ENCODE measurements around the gene SYPL2. TPM values are rescaled to one million over a fixed set of nuclear protein-coding genes. Genes with fewer than 3 reads are reported as not detected.

The SYPL2 gene
- total RNA-seq, 1 experiment from 2014 or later = 0.65 TPM

- H3K4me1 ChIP-seq = peaks cover 62% of the 10 kb centered on the region
- H3K27ac ChIP-seq = peak overlapping the region; percentile 100
Measured at GRCh38 chr1:109527846-109528695, 61.7 kb downstream of the SYPL2 start.

GRCh38 chr1:109528712-109529111, 62.4 kb downstream of the SYPL2 start:
- peak overlapping the region; percentile 100 for H3K27ac ChIP-seq
- DNase-seq = no peak
- peaks cover 56% of the 10 kb centered on the region for H3K4me1 ChIP-seq
- no peaks in the 10 kb centered on the region for H3K9me3 ChIP-seq (replicated peaks)
- no peaks in the 10 kb centered on the region for H3K36me3 ChIP-seq
- H3K4me3 ChIP-seq = no peak overlapping the region
- H3K27me3 ChIP-seq = no peaks in the 10 kb centered on the region

More at GRCh38 chr1:109527846-109528695, 61.7 kb downstream of the SYPL2 start:
- peak in 1 of 2 experiments; percentile 50 for DNase-seq
- no peaks in the 10 kb centered on the region for H3K36me3 ChIP-seq
- no peak overlapping the region for H3K4me3 ChIP-seq
- no peaks in the 10 kb centered on the region for H3K27me3 ChIP-seq
- no peaks in the 10 kb centered on the region for H3K9me3 ChIP-seq (replicated peaks)

- Histone ChIP-seq H3K9me3 (replicated peaks) (no peaks in the 10 kb centered on the region), H3K4me1 (peaks cover 47% of the 10 kb centered on the region), H3K4me3 (peak overlapping the region; percentile 28), H3K36me3 (no peaks in the 10 kb centered on the region), H3K27ac (peak overlapping the region; percentile 100), H3K27me3 (no peaks in the 10 kb centered on the region)
- DNase-seq = peak; percentile 98 to 99
Measured at GRCh38 chr1:109529881-109530456, 63.6 kb downstream of the SYPL2 start.

- Histone ChIP-seq H3K9me3 (replicated peaks) (no peaks in the 10 kb centered on the region), H3K27me3 (no peaks in the 10 kb centered on the region), H3K27ac (peak overlapping the region; percentile 100), H3K4me1 (peaks cover 49% of the 10 kb centered on the region), H3K36me3 (no peaks in the 10 kb centered on the region), H3K4me3 (peak overlapping the region; percentile 34)
- DNase-seq = peak; percentile 98 to 99
Measured at GRCh38 chr1:109530457-109531087, 64.2 kb downstream of the SYPL2 start.

GRCh38 chr1:109531380-109531779, 65.0 kb downstream of the SYPL2 start:
- H3K4me1 ChIP-seq = peaks cover 57% of the 10 kb centered on the region
- peak overlapping the region; percentile 100 for H3K27ac ChIP-seq
- H3K27me3 ChIP-seq = no peaks in the 10 kb centered on the region
- no peaks in the 10 kb centered on the region for H3K9me3 ChIP-seq (replicated peaks)
- peak overlapping the region; percentile 34 for H3K4me3 ChIP-seq
- DNase-seq = peak; percentile 64 to 78
- H3K36me3 ChIP-seq = no peaks in the 10 kb centered on the region

Other genes starting within 250 kb of the SYPL2 start
- 2.6 and 4.0 TPM in 2 replicates for gene CELSR2, start 217.0 kb upstream of the SYPL2 start, total RNA-seq (2014; rRNA removed; shearing (Covaris generic))
- 67.5 and 73.2 TPM in 2 replicates for gene PSRC1, start 183.4 kb upstream of the SYPL2 start, total RNA-seq (2014; rRNA removed; shearing (Covaris generic))
- 5.8 and 5.9 TPM in 2 replicates for gene MYBPHL, start 159.5 kb upstream of the SYPL2 start, total RNA-seq (2014; rRNA removed; shearing (Covaris generic))
- 36.9 and 41.1 TPM in 2 replicates for gene SORT1, start 68.6 kb upstream of the SYPL2 start, total RNA-seq (2014; rRNA removed; shearing (Covaris generic))
- gene PSMA5, start 40.1 kb upstream of the SYPL2 start, total RNA-seq (2014; rRNA removed; shearing (Covaris generic)) = 81.9 and 82.3 TPM in 2 replicates
- gene ATXN7L2, start 17.4 kb downstream of the SYPL2 start, total RNA-seq (2014; rRNA removed; shearing (Covaris generic)) = 7.0 and 9.1 TPM in 2 replicates
- gene CYB561D1, start 27.5 kb downstream of the SYPL2 start, total RNA-seq (2014; rRNA removed; shearing (Covaris generic)) = 8.4 and 9.7 TPM in 2 replicates
- 0.58 and 0.59 TPM in 2 replicates for gene AMIGO1, start 43.2 kb downstream of the SYPL2 start, total RNA-seq (2014; rRNA removed; shearing (Covaris generic))
- 0.20 and 0.57 TPM in 2 replicates for gene GPR61, start 73.3 kb downstream of the SYPL2 start, total RNA-seq (2014; rRNA removed; shearing (Covaris generic))
- gene GNAI3, start 82.1 kb downstream of the SYPL2 start, total RNA-seq (2014; rRNA removed; shearing (Covaris generic)) = 12.2 and 13.4 TPM in 2 replicates
- 0.08 and 0.24 TPM in 2 replicates for gene GNAT2, start 153.1 kb downstream of the SYPL2 start, total RNA-seq (2014; rRNA removed; shearing (Covaris generic))
- 37.0 and 42.6 TPM in 2 replicates for gene AMPD2, start 153.3 kb downstream of the SYPL2 start, total RNA-seq (2014; rRNA removed; shearing (Covaris generic))
- 2.5 and 3.0 TPM in 2 replicates for gene GSTM4, start 189.6 kb downstream of the SYPL2 start, total RNA-seq (2014; rRNA removed; shearing (Covaris generic))
- gene GSTM2, start 201.5 kb downstream of the SYPL2 start, total RNA-seq (2014; rRNA removed; shearing (Covaris generic)) = 3.4 and 5.9 TPM in 2 replicates
- gene GSTM1, start 221.3 kb downstream of the SYPL2 start, total RNA-seq (2014; rRNA removed; shearing (Covaris generic)) = not detected in 2 replicates
- 0.02 TPM in 1 of 2 replicates, not detected in the other for gene GSTM5, start 245.7 kb downstream of the SYPL2 start, total RNA-seq (2014; rRNA removed; shearing (Covaris generic))